ENCODE results near the gene MARK3.

Gene MARK3

DNA sequence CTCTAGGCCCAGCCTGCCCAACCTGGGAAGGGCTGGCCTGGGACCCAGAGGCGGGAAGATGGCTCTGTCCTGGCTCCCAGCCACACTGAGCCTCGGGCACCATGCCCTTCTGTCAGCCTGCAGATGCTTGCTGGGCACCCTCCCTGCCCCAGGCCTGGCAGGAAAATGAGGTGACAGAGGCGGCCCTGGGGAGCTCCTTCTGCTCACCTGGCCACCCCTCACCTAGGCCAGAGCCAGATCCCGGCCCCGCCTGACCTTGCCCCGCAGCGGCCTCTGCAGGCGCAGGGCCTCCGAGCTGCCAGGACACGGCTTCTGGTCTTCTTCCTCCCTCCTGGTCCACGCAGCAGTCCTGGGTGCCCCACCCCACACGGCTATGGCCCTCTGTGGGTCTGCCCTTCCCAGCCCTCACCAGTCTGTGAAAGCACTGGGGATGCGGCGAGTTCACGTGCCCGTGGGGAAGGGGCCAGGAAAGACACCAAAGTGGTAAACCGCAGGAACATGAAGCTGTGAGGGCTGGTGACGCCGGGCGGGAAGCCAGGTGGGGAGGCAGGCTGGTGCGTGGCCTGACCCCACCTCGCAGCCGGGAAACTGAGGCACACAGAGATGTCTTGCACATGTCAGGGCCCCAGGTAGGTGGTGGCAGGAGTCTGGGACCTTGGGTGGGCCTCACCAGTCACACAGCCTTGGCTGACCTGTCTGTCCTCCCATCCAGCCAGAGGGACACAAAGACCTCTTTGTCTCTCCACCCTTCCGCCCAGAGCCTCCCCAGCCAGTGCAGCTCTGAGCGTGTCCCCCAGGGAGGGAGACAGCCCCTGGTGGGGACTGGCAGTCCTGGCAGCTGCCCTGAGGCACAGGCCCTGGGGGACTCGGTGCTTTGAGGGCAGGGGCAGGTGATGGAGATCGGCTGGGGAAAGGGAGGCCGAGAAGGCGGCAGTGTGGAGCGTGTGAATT lies 164.4 kb downstream of the MARK3 start:
- TF ChIP-seq, protein P1, sequence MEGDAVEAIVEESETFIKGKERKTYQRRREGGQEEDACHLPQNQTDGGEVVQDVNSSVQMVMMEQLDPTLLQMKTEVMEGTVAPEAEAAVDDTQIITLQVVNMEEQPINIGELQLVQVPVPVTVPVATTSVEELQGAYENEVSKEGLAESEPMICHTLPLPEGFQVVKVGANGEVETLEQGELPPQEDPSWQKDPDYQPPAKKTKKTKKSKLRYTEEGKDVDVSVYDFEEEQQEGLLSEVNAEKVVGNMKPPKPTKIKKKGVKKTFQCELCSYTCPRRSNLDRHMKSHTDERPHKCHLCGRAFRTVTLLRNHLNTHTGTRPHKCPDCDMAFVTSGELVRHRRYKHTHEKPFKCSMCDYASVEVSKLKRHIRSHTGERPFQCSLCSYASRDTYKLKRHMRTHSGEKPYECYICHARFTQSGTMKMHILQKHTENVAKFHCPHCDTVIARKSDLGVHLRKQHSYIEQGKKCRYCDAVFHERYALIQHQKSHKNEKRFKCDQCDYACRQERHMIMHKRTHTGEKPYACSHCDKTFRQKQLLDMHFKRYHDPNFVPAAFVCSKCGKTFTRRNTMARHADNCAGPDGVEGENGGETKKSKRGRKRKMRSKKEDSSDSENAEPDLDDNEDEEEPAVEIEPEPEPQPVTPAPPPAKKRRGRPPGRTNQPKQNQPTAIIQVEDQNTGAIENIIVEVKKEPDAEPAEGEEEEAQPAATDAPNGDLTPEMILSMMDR (IDR thresholded peaks at IDR 0.05; ENCODE audit: borderline replicate concordance, insufficient read depth, low read depth, low read length), result no peak
- no peak overlapping the region for H3K4me3 ChIP-seq (ENCODE audit: low read depth, low read length)

DNA sequence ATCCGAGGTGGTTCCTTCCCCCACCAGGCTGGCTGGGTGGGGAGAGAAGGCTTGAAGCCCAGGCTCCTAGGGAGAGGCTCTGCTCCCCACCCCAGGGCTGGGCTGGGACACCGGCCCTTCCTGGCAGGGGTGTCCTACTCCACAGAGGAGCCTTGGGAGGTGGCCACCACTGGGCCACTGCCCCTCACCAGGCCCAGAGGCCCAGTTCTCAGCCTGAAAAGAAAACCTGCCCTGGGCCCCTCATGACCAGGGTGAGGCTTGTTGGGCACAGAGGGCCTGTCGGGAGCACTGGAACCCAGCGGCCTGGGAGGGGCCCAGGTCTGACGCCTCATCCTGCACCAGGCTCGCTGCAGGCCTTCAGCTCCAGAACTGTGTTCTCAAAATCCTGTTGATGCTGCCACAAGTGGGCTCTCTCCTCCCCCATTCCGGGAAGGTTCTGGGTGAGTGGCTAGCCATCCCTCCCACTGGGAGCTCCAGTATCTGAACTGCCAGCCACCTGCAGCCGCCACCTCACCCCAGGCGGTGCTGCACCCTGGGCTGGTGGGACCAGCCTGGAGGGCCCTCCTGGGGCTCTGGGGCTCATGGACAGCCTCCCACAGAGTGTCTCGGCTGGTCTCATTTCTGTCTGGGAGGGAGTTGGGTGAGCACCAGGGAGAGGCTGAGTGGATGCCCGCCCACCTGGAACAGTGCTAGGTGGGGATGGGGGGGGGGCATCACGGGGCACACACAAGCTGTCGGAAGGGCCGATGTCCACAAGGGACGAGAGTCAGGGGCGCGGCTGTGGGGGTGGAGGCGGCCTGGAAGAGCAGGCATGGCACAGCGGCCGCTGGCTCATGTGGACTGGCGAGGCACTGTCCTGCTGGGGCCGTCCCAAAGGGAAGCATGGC lies 165.5 kb downstream of the MARK3 start:
- TF ChIP-seq, protein P1 (IDR thresholded peaks at IDR 0.05; ENCODE audit: borderline replicate concordance, insufficient read depth, low read depth, low read length), result no peak
- no peak overlapping the region for H3K4me3 ChIP-seq (ENCODE audit: low read depth, low read length)

DNA sequence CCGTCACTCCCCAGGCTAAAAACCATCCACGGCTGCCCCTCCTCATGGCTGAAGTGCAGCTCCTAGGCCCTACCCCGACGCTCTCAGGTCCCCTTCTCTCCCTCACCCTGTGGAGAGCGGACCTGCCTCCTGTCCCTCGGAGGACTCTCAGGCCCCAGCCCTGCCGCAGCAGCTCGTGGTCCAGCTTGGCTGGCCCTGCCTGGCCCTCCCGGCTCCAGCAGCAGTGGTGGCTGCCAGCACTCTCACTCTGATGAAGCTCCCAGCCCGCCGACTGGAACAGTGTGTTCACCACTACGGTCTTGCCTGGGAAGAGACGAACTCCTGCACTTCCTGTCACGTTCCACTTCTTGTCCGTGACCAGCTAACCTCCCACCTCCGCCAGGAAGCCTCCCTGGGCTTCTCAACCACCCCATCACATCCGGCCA lies 166.1 kb downstream of the MARK3 start:
- no peak overlapping the region for H3K4me3 ChIP-seq (ENCODE audit: low read depth, low read length)
- TF ChIP-seq, protein P1 (IDR thresholded peaks at IDR 0.05; ENCODE audit: borderline replicate concordance, insufficient read depth, low read depth, low read length), result no peak

DNA sequence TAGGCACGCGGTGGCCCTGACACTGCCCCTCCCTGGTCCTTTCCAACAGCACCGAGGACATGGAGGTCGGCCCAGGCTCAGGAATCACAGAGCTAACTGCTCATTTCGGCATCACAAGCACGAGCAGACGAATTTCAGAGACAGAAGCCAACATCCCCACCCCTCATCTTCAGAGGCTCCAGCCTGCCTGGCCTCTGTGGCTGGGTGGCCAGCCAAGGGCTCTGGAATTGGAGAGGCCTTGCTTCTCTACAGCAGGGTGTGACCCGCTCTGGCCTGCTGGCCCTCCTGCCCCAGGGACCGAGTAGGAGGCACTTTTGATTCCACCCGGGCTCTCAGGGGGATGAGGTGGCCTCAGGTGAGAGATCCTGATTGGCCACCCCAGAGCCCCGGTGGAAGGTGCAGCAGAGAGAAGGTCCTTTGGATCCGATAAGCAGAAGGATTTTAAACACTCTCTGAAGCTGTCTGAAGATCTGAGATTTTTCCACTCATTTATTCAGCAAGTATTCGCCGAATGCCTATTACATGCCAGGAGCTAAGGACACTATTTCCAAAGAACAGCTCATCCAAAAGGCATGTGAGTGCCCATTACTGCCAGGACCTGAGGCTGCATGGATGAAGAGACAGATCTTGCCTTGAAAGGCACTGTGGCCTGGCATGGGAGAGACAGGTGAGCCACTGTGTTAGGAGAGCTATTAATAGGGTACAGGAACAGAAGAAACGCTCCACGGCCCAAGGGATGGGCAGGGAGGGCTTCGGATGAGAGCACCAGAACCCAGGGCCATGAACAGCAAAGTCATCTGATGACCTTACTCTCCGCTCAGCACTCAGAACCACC lies 167.0 kb downstream of the MARK3 start:
- H3K4me3 ChIP-seq (ENCODE audit: low read depth, low read length), result no peak overlapping the region
- TF ChIP-seq, protein P1 (IDR thresholded peaks at IDR 0.05; ENCODE audit: borderline replicate concordance, insufficient read depth, low read depth, low read length), result no peak

DNA sequence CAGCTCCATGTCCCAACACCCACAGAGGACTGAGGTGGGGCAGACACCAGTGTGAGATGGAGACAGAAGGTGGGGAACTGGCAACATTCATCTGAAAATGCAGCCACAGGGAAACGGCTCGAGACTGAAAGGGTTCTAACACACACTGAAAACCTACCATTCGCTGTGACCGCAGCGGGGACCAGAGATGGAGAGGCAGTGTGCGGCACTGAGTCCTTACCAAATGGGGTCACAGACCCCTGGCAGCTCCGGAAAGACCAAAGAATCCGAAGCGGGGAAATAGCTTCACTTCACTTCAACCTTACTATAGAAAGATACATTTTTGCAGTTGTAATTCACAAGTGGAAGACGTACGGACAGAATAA lies 167.6 kb downstream of the MARK3 start:
- no peak overlapping the region for H3K4me3 ChIP-seq (ENCODE audit: low read depth, low read length)
- TF ChIP-seq, protein P1 (IDR thresholded peaks at IDR 0.05; ENCODE audit: borderline replicate concordance, insufficient read depth, low read depth, low read length), result no peak
